HG02798 (cell line): ENCODE results near the gene RINL.

ENCODE experiments used
- ATAC-seq: cut with Tn5 transposase; IDR thresholded peaks from one replicate; pipeline ENCODE4 v1.9.1; 2021; ENCODE audit warnings: mild to moderate bottlenecking; ENCODE audit not compliant: unreplicated experiment, poor library complexity

RINL gene

GRCh38 chr19:38850976-38851621 is 27.0 kb downstream of the RINL start:
- no peak for ATAC-seq

GRCh38 chr19:38850436-38850975 is 27.6 kb downstream of the RINL start:
- peak; percentile 74 for ATAC-seq

GRCh38 chr19:38849860-38850435 is 28.1 kb downstream of the RINL start, which contains the start of gene HNRNPL:
HNRNPL (minus strand) TSS chr19:38849986; CDS start chr19:38849966, 20 bp downstream.
- ATAC-seq = peak; percentile 59

- ATAC-seq = peak; percentile 39
Measured at GRCh38 chr19:38849147-38849859, 28.8 kb downstream of the RINL start.

GRCh38 chr19:38848299-38849146 is 29.6 kb downstream of the RINL start:
- ATAC-seq = no peak

GRCh38 chr19:38846097-38846496 is 32.0 kb downstream of the RINL start:
- ATAC-seq = no peak

- ATAC-seq = no peak
Measured at GRCh38 chr19:38845374-38846024, 32.6 kb downstream of the RINL start.

GRCh38 chr19:38844093-38844686 is 33.9 kb downstream of the RINL start:
- no peak for ATAC-seq

- no peak for ATAC-seq
Measured at GRCh38 chr19:38843175-38843758, 34.8 kb downstream of the RINL start.

GRCh38 chr19:38842439-38843174 is 35.5 kb downstream of the RINL start:
- no peak for ATAC-seq

GRCh38 chr19:38841787-38842438 is 36.2 kb downstream of the RINL start:
- no peak for ATAC-seq

- ATAC-seq = no peak
Measured at GRCh38 chr19:38841180-38841766, 36.8 kb downstream of the RINL start.

GRCh38 chr19:38840583-38840968 is 37.5 kb downstream of the RINL start:
- no peak for ATAC-seq

- ATAC-seq = no peak
Measured at GRCh38 chr19:38839816-38840582, 38.1 kb downstream of the RINL start.

- ATAC-seq = no peak
Measured at GRCh38 chr19:38838986-38839761, 38.9 kb downstream of the RINL start.
